Right renal pelvis (tissue), 4 donors: ENCODE data around the gene CD300LF. TPM values are rescaled to one million over a fixed set of nuclear protein-coding genes. Genes with fewer than 3 reads are reported as not detected.

Experiments used
- DNase-seq, 4 donors: peaks; one replicate each; pipeline ENCODE4 v3.0.0-alpha.2; 2013; ENCODE audit warnings: low read depth in 4 of 4, low spot score in 3 of 4, missing footprints in 1 of 4
- polyA plus RNA-seq, 4 donors: library from polyadenylated mRNA; unstranded; fragments of 120-200 nt; gene quantifications; one replicate each; pipeline ENCODE4 v1.2.1, GENCODE V29; 2013; ENCODE audit not compliant: insufficient read length in 4 of 4

Gene CD300LF
- polyA plus RNA-seq: under 1 TPM; 0.16 to 0.50 (median 0.27) TPM

DNA sequence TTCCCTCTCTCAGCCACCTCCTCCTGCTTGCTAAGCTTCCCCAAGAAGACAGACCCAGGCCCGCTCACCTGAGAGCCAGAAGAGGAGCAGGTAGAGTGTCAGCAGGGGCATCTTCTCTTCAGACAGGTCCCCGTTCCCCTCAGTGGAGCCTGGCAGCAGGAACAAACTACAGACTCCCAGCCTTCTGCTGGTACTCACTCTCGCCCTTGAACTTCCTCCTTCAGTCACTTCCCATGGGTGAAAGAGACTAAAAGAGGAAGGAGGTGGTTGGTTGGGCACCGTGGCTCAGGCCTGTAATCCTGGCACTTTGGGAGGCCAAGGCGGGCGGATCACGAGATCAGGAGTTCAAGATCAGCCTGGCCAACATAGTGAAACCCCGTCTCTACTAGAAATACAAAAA, at the start of gene CD300LF:
Gene CD300LF (minus strand): TSS at position 168 of the 400 bp plus-strand sequence. CDS start 57 bp downstream, at position 111.
- DNase-seq: no peak

DNA sequence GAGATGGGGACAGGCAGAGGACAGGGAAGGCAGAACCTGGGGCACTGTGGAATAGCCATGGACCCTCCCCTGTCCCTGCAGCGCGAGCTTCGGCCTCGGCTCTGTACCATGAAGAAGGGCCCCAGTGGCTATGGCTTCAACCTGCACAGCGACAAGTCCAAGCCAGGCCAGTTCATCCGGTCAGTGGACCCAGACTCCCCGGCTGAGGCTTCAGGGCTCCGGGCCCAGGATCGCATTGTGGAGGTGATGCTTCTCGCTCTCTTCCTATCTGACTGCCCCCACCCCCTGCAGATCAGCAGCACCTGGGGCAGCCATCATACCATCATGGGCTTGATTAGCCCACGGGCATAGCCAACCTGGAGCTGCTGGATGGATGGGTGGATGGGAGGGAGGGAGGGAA, 49.2 kb upstream of the CD300LF start:
- DNase-seq: no peak

DNA sequence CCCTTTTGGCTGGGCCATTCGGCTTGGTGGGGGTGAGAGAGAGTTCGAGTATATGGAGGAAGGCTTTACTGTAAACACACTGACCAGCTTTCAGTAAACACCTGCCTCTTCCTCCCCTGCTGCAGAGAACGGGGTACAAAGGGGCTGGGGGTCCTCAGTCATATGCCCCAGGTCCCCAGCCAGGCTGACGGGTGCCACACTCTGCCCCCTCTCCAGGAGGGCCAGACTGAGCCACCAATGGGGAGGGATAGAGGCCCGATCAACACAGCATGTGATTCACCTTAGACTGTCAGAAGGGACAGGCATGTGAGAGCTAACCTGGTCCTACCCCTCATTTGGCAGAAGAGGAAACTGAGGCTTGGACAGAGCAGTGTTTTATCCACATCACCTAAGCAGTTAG, 48.7 kb upstream of the CD300LF start:
- no peak for DNase-seq

DNA sequence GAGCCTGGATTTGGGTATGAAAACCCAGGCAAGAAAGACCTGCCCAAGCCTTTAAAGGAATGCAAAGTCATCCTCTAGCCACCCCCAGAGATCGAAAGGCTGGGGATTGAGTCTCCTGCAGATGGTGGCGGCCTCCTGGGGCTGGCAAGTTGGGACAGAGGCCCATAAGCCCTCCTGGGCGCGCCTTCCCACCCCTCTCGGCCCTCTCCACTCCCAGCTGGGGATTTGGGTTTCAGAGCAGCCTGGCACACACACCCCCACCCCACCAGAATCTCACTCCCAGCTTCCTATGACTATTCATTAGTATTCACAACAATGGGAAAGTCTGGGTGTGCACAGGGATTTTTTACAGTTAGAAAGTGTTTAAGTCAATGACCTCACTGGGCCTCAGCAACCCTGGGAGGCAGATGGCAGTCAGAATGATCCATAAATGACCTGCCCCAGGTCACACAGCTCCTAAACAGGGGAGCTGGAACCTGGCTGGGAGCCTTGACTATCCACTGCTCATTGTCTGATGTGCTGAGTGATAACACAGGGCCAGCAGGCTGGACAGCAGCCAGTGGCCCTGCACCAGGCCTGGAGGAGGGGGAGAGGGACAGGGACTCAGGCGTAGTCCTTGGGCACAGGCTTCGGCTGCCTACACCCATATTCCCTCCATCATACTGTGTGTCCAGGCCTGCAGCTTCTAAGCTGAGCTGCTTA, 47.8 kb upstream of the CD300LF start:
- DNase-seq: no peak

DNA sequence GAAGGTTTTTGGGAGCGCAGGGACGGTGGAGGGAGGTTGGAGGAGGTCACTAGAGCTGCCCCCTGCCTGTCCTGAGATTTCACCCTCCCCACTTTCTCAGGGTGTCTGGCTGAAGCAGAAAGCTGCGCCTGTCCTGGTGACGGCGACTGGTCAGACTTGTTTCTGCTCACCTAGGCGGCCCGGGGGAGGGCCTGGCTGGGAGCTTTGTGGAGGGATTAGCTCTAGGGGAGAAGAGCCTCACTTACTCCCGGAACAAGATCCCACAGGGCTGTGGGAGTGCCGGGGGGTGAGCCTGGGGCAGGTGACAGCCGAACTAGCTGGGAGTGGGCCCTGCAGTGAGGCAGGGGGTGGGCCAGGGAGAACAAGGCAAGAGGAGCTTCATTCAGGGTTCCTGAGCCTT, 47.2 kb upstream of the CD300LF start:
- no peak for DNase-seq

DNA sequence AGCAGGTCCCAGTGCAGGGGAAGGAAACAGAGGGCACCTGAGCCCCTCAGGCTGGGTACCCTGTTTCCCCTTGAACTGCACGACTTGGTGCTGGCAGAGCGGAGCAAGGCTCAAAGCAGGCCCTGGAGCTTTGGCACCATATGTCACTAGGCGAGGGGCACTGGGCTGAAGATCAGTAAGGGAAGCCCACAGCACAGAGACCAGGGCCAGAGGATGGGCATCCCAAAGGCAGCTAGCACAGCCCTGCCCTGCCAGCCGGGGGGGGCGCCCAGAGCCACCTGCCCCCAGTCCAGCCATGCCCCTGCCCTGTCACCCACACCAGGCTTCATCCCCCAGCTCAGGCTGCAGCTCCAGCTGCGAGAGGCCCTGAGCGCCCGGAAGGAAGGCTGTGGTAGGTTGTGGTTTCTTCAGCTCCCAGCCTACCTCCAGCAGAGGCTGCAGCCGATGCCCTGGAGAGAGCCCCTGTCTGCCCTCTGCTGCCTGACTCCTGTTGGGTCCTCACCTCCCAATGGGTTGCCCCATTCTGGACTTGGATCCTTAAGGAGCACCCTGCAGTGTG, 46.6 kb upstream of the CD300LF start:
- no peak for DNase-seq

DNA sequence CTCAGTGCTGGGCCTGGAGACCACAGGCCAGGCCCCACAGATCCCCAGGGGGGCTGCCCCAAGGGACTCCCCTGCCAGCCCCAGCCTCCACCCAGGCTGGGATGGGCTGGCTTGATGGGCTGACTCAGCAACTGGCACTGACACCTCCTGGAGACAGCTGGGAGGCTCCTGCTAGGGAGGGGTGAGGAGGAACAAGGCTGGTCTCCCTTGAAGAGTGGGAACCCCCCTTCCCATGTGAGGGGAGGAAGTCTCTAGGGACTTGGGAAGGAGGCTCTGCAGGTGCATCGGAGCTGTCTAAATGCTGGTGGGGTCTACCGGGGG, 46.1 kb upstream of the CD300LF start:
- no peak for DNase-seq

DNA sequence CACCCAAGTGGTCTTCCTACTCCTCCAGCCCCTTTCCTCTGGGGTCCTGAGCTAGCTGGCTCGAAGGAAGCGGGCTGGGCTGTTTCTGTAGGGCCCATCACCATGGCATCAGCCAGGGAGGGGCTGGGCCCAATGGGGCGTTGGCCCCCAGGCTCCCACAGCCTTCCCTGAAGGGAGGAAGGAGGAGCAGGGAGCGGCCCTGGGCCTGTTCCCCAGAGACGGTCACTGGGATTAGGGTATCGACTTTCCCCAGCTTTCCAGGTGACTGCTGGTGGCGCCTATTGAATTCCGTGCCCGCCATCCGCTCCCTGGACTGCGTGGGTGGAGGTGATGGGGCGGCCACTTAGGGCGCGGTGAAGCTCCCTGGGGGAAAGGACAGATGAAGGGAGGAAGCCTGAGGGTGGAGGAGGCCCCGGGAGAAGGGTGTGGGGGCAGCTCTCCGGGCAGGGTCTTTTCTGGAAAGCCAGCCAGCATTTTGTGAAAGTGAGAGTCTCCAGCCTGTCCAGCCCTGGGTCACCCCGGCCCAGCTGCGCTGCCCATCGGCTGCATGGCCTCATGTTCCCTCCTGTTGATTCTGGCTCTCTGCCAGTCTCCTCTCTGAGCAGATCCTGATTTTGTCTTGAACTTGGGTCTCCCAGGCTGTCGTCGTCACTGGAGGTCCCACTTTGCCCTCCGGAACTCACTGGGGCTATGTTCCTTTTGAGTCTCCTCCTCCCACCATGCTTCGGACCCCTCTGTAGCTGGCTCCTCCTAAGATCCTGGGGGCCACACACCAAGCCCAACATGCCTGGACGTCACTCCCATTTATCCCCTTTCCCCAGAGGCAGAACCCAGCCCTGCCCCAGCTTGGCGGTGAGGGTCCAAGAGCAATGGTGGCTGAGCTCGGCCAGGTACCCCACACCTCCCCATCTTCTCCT, 45.5 kb upstream of the CD300LF start:
- DNase-seq: no peak

DNA sequence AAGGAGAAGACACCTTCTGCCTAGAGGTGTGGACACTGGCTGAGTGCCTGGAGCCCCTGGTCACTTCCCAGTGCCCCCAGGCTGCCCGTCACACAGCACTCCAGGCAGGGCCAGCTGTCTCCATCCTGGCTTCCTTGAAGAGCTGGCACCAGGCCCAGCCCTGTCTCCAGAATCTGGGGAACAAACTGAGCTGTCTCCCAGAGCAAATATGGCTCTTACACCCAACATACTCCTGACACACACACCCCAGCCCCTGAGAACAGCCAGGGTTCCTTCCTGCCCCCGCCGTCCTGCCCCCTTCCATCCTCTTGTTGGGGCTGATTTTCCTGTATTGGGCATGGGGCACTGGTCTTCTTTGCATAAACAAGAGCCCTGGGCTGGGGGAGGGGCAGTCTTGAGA, 44.8 kb upstream of the CD300LF start:
- DNase-seq: no peak

DNA sequence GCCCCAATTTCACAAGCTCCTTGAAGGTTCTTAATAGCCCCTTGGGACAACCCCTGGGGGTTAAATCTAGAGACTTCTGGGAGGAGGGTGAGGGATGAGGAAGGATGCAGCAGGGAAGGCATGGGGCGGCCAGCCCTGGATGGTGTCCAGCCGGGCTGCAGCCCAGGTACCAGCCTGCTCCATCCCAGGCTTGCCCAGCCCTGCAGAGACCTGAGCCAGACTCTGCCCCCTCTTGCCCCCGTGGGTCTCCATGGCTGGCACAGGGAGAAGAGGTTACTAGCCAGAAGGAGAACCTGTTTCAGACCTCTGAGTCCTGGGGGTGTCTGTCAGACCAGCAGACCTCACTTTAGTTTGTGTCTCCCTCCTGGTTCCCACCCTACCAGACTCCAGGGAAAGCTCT, 44.2 kb upstream of the CD300LF start:
- no peak for DNase-seq

DNA sequence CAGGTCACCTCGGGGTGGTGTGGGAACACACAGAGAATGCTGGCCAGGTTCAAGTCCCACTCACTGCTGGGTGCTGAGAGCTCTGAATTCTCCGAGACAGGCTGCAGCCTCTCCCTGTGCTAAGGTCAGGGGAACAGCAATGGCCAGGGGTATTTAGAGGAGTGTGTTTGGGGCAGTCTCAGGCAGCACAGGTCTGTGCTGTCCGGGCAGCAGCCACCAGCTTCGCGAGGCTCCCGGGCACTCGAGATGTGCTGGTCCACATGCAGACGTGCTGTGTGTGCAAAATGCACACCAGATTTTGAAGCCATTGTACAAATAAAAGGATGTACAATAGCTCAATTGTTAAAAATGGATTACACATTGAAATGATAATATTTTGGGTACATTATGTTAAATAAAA, 42.8 kb upstream of the CD300LF start:
- no peak for DNase-seq

DNA sequence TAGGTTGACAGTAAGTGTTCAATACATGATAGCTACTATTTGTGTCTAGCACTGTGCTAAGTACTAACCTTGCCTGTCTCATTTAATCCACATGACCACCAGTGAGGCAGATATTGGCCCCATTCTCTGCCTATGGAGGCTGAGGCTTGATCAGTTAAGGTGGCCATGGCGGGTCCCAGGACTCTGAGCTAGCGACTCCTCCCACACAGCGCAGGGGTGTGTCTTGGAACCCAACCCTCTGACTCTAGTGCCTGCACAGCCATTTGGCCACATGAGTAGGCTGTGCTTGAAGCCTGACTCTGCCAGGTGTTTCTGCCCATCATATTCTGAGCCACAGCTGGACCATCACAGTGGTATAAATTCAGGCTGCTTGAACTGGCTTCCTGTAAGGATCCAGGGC, 42.1 kb upstream of the CD300LF start:
- no peak for DNase-seq

DNA sequence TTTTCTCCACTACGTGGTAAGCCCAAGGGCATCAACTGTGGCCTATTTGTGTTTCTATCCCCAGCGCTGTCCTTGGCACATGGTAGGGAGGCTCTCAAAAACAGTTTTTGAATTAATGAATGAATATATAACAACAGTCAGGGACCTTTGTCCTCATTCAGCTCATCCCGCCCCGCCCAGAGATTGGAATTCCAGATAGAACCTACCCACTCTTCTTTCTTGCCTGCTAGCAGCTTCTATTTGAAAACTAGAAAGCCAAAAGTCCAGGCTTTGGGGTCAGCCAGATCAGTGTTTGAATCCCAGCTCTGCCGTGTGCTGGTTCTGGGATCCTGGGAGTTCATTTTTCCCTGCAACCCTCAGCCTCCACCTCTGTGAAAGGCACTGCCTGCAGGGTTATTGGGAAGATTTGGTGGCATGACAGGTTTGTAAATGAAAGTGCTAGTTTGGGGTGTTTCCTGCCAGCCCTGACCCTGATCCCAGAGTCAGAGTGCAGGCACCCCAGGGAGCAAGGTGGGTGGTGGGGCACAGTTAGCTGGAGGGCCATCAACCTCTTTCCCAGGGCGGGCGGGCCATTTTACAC, 40.2 kb upstream of the CD300LF start:
- no peak for DNase-seq

DNA sequence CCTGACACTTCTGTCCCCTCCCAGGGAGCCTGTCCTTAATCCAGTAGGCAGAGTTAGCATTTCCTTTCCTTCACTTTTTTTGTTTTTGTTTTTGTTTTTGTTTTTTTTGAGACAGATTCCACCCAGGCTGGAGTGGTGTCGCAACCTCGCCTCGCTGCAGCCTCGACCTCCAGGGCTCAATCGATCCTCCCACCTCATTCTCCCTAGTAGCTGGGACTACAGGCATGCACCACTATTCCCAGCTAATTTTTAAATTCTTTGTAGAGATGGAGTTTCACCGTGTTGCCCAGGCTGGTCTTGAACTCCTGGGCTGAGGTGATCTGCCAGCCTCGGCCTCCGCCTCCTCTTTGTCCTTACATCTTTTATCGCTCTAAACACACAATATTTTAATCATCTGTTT, 39.7 kb upstream of the CD300LF start:
- DNase-seq: no peak

DNA sequence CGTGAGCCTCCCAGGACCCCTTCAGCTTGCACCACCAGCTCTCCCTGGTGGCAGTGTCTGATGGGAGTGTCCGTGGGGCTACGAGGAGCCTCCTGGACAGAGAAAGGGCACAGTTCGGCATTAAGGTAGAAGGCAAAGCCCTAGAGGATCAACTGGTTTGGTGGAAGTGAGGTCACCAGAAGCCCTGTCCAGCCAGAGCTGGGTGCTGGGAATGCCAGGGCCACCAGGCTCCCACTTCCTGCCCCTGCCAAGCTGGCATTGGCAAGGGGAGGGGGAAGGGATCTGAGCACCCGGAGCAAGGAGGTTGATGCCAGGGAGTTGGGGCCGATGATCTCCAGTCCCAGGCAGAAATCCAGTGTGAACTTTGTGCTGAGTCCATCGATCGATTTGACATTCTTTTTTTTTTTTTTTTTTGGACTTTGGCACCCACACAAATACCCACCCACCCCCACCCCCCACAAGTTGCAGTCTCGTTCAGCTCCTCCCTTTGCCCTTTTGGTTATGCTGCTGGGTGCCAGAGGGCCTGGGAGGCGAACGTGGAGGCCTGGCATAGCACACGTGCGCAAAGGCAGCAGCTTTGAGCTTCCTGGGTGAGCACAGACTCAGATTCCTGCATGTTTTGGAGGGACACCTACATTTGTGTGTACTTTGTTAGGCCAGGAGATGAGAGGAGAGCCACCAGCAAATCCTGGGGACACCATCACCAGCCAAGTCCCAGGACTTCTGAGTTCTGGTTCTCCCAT, 37.8 kb upstream of the CD300LF start:
- no peak for DNase-seq

DNA sequence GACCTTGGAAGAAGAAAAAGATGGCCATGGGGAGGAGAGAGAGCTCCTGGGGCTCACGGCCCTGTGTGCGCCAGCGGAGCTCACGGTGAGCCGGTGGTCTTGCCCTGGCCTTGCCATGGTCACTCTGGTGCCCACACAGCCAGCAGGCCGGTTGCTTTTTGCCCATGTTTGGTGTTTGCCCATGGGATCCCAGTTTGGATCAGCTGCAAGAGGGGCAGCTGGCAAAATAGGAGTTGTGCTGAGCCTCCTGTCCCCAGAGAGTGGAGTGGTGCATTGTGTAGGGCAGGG, 37.3 kb upstream of the CD300LF start:
- DNase-seq: no peak

DNA sequence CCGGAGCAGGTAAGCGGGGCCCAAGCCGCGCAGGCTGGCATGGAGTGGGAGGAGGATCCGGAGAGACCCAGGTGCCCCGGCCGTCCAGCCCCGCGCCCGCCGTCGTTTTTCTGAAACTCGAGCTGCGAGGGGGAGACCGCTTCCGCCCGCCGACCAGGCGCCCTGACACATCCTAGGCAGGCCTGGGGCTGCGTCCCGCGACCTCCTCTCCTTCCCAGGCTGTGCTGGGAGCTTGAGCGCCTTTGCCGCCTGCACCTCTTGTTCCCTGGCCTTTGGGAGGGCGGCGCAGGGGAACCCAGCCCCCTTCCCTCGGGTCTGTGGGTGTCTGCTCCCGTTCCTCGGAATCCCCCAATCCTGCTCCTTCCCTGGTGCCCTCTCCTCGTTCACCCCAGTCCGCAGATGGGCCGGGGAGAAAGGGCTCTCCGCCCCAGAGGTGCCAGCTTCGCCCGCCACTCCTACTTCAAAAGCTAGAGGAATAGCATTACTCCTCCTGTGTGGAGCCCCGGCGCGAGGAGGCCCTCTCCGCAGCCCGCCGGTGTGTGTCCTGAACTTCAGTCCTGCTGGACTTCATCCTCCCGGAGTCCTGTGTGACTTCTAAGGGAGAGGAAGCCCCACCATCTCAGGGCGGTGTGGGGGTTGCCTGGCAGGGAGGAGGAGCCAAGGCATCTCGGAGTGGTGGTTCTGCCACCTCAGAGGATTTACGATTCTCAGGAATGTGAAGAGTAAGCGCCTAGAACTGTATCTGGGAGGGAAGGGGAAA, 36.7 kb upstream of the CD300LF start:
- no peak for DNase-seq

DNA sequence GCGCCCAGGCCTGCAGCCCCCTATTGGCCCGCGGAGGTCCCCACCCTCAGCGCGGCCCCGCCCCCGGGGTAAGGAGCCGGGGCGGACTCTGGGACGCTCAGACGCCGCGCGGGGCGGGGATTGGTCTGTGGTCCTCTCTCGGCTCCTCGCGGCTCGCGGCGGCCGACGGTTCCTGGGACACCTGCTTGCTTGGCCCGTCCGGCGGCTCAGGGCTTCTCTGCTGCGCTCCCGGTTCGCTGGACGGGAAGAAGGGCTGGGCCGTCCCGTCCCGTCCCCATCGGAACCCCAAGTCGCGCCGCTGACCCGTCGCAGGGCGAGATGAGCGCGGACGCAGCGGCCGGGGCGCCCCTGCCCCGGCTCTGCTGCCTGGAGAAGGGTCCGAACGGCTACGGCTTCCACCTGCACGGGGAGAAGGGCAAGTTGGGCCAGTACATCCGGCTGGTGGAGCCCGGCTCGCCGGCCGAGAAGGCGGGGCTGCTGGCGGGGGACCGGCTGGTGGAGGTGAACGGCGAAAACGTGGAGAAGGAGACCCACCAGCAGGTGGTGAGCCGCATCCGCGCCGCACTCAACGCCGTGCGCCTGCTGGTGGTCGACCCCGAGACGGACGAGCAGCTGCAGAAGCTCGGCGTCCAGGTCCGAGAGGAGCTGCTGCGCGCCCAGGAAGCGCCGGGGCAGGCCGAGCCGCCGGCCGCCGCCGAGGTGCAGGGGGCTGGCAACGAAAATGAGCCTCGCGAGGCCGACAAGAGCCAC, 36.0 kb upstream of the CD300LF start, which contains the start of gene NHERF1:
Gene NHERF1 (plus strand): TSS at position 100 of the 750 bp plus-strand sequence. CDS start 219 bp downstream, at position 319.
- DNase-seq: peak in 3 of 4 donors; percentile 84 to 88 (median 87)

DNA sequence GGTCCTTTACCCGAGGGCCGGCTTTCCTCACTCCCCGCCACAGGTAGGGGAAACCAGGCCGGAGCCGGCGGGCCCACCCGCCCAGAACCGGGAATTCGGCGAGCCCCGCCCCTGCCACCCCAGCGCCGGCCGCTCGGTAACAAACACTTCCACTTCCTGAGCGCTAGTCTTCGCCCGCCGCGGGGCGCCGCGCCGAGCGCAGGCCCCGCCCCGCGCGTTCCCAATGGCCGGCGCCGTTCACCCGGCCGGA, 35.5 kb upstream of the CD300LF start:
- DNase-seq: no peak

DNA sequence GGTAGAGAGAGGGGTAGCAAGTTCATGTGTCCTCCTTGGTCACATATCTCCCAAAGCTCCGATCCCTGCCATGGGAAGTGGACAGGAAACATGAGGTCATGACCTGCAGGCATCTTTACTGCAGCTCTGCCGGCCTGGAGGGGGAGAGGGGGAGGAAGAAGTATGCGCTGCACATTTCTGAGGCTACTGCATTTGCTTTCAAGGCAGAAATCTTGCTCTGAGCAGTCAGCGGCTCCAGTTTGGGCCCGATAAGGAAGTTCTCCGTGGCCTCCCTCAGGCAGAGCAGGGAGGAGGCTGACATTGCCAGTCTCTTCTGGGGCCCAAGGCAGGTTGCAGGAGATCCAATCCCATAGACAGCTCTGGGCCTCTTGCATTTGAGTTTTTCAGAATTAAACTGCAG, 34.2 kb upstream of the CD300LF start:
- DNase-seq: no peak
